ENCODE measurements around the gene SYNPO2.
"Not testable (repeated sequence)": the region's sequence is repeated elsewhere in the genome, so short reads cannot be mapped to it uniquely, and the experiment has no call there.

Gene SYNPO2

GRCh38 chr4:119008761-119009160 lies 120.1 kb downstream of the SYNPO2 start:
- H3K4me3 ChIP-seq (ENCODE audit: low read depth, low read length): no peak overlapping the region
- no peak for TF ChIP-seq CTCF (IDR thresholded peaks at IDR 0.05; ENCODE audit: borderline replicate concordance, insufficient read depth, low read depth, low read length)

- H3K4me3 ChIP-seq (ENCODE audit: low read depth, low read length): not testable (repeated sequence)
Observed at GRCh38 chr4:119010221-119010620, 121.6 kb downstream of the SYNPO2 start.

GRCh38 chr4:119010909-119011606 lies 122.4 kb downstream of the SYNPO2 start:
- TF ChIP-seq CTCF (IDR thresholded peaks at IDR 0.05; ENCODE audit: borderline replicate concordance, insufficient read depth, low read depth, low read length): no peak

GRCh38 chr4:119011607-119011988 lies 122.9 kb downstream of the SYNPO2 start:
- H3K4me3 ChIP-seq (ENCODE audit: low read depth, low read length): no peak overlapping the region
- TF ChIP-seq CTCF (IDR thresholded peaks at IDR 0.05; ENCODE audit: borderline replicate concordance, insufficient read depth, low read depth, low read length): no peak

More at GRCh38 chr4:119010909-119011606, 122.4 kb downstream of the SYNPO2 start:
- H3K4me3 ChIP-seq (ENCODE audit: low read depth, low read length): no peak overlapping the region

- no peak overlapping the region for H3K4me3 ChIP-seq (ENCODE audit: low read depth, low read length)
- no peak for TF ChIP-seq CTCF (IDR thresholded peaks at IDR 0.05; ENCODE audit: borderline replicate concordance, insufficient read depth, low read depth, low read length)
Observed at GRCh38 chr4:119014658-119015057, 126.0 kb downstream of the SYNPO2 start.

- no peak for TF ChIP-seq CTCF (IDR thresholded peaks at IDR 0.05; ENCODE audit: borderline replicate concordance, insufficient read depth, low read depth, low read length)
- no peak overlapping the region for H3K4me3 ChIP-seq (ENCODE audit: low read depth, low read length)
Observed at GRCh38 chr4:119016636-119017035, 128.0 kb downstream of the SYNPO2 start.

GRCh38 chr4:119017636-119018035 lies 129.0 kb downstream of the SYNPO2 start:
- H3K4me3 ChIP-seq (ENCODE audit: low read depth, low read length): no peak overlapping the region

More at GRCh38 chr4:119017636-119018035, 129.0 kb downstream of the SYNPO2 start:
- TF ChIP-seq CTCF (IDR thresholded peaks at IDR 0.05; ENCODE audit: borderline replicate concordance, insufficient read depth, low read depth, low read length): no peak
